ENCODE measurements around the gene GZF1. TPM values are rescaled to one million over a fixed set of nuclear protein-coding genes. Genes with fewer than 3 reads are reported as not detected.
A peak's percentile ranks its signal among the peaks of the same experiment; 100 is the strongest.
"Not testable (repeated sequence)": the region's sequence is repeated elsewhere in the genome, so short reads cannot be mapped to it uniquely, and the experiment has no call there.

Gene GZF1
- total and polyA plus RNA-seq, 7 experiments from 2014 or later, result 1.4 to 44.0 (median 14.9) TPM

GRCh38 chr20:23341073-23341472, 20.9 kb upstream of the GZF1 start:
- CTCF ChIA-PET, result interaction anchor here (0.7 to 1.4 kb wide), 4 partner anchors 9 to 1001 kb away, joined by 3 to 4 read pairs (median 3); partner anchors contain the start of gene NXT1
- no peaks in the 10 kb centered on the region for H3K36me3 ChIP-seq (ENCODE audit: control insufficient read depth in 2 of 3, insufficient read depth in 3 of 3, low read length in 3 of 3)
- no peak overlapping the region for H3K27ac ChIP-seq (ENCODE audit: low read depth, low read length)
- peaks cover 0 to 11% (median 0%) of the 10 kb centered on the region in 7 donors for H3K4me1 Mint-ChIP-seq
- no peak overlapping the region for H3K27ac Mint-ChIP-seq
- POLR2A ChIA-PET, result no interaction called here
- H3K27me3 ChIP-seq (ENCODE audit: control insufficient read depth in 2 of 2, insufficient read depth in 2 of 2, low read length in 2 of 2), result no peaks in the 10 kb centered on the region
- DNase-seq, result no peak
- peaks cover 0 to 4% (median 0%) of the 10 kb centered on the region in 5 donors for H3K27me3 Mint-ChIP-seq
- no peaks in the 10 kb centered on the region for H3K4me1 ChIP-seq (ENCODE audit: control insufficient read depth in 2 of 2, insufficient read depth in 2 of 2, low read length in 2 of 2)
- H3K4me3 ChIP-seq (ENCODE audit: low read length), result no peak overlapping the region
- H3K4me3 Mint-ChIP-seq, result no peak overlapping the region
- ATAC-seq, result no peak
- no peaks in the 10 kb centered on the region for H3K9me3 Mint-ChIP-seq
- no peaks in the 10 kb centered on the region for H3K9me3 ChIP-seq (ENCODE audit: control insufficient read depth in 2 of 3, low read length in 3 of 3)
- intact Hi-C loops (cut with micrococcal nuclease), result loop anchor here (10.0 kb wide), 2 partner anchors 286 to 1006 kb away; no protein-coding TSS in a partner anchor
- no peaks in the 10 kb centered on the region for H3K36me3 Mint-ChIP-seq

- H3K4me1 Mint-ChIP-seq, result peaks cover 0 to 4% (median 0%) of the 10 kb centered on the region in 7 donors
- no peaks in the 10 kb centered on the region for H3K36me3 ChIP-seq (ENCODE audit: control insufficient read depth in 2 of 3, insufficient read depth in 3 of 3, low read length in 3 of 3)
- H3K27ac ChIP-seq (ENCODE audit: low read depth, low read length), result no peak overlapping the region
- POLR2A ChIA-PET, result no interaction called here
- intact Hi-C loops (cut with micrococcal nuclease), result loop anchor here (10.0 kb wide), 2 partner anchors 289 to 1009 kb away; no protein-coding TSS in a partner anchor
- H3K27ac Mint-ChIP-seq, result no peak overlapping the region
- no peaks in the 10 kb centered on the region for H3K36me3 Mint-ChIP-seq
- DNase-seq, result no peak
- CTCF ChIA-PET, result no interaction called here
- no peak overlapping the region for H3K4me3 Mint-ChIP-seq
- H3K27me3 Mint-ChIP-seq, result peaks cover 0 to 4% (median 0%) of the 10 kb centered on the region in 5 donors
- no peaks in the 10 kb centered on the region for H3K9me3 Mint-ChIP-seq
- H3K27me3 ChIP-seq (ENCODE audit: control insufficient read depth in 2 of 2, insufficient read depth in 2 of 2, low read length in 2 of 2), result no peaks in the 10 kb centered on the region
- H3K4me1 ChIP-seq (ENCODE audit: control insufficient read depth in 2 of 2, insufficient read depth in 2 of 2, low read length in 2 of 2), result no peaks in the 10 kb centered on the region
- no peak for ATAC-seq
- no peak overlapping the region for H3K4me3 ChIP-seq (ENCODE audit: low read length)
- H3K9me3 ChIP-seq (ENCODE audit: control insufficient read depth in 2 of 3, low read length in 3 of 3), result no peaks in the 10 kb centered on the region
Measured at GRCh38 chr20:23343590-23343989, 18.4 kb upstream of the GZF1 start.

GRCh38 chr20:23344336-23344735, 17.6 kb upstream of the GZF1 start:
- H3K4me1 ChIP-seq (ENCODE audit: control insufficient read depth in 2 of 2, insufficient read depth in 2 of 2, low read length in 2 of 2), result peaks cover 3 to 5% of the 10 kb centered on the region in 2 donors
- H3K9me3 ChIP-seq (ENCODE audit: control insufficient read depth in 2 of 3, low read length in 3 of 3), result no peaks in the 10 kb centered on the region
- Mint-ChIP-seq H3K4me3 (no peak overlapping the region), H3K36me3 (no peaks in the 10 kb centered on the region), H3K27me3 (peaks cover 0 to under 1% (median 0%) of the 10 kb centered on the region in 5 donors), H3K9me3 (no peaks in the 10 kb centered on the region), H3K27ac (no peak overlapping the region), H3K4me1 (peaks cover 0 to 10% (median 3%) of the 10 kb centered on the region in 7 donors)
- ChIA-PET CTCF (no interaction called here), POLR2A (no interaction called here)
- no peak overlapping the region for H3K27ac ChIP-seq (ENCODE audit: low read depth, low read length)
- ATAC-seq (no peak), DNase-seq (no peak)
- H3K36me3 ChIP-seq (ENCODE audit: control insufficient read depth in 2 of 3, insufficient read depth in 3 of 3, low read length in 3 of 3), result no peaks in the 10 kb centered on the region
- no peak overlapping the region for H3K4me3 ChIP-seq (ENCODE audit: low read length)
- no peaks in the 10 kb centered on the region for H3K27me3 ChIP-seq (ENCODE audit: control insufficient read depth in 2 of 2, insufficient read depth in 2 of 2, low read length in 2 of 2)
- intact Hi-C loops (cut with micrococcal nuclease), result loop anchor here (10.0 kb wide), 2 partner anchors 290 to 1010 kb away; no protein-coding TSS in a partner anchor

GRCh38 chr20:23346002-23346401, 16.0 kb upstream of the GZF1 start:
- ATAC-seq (no peak), DNase-seq (no peak)
- Mint-ChIP-seq H3K36me3 (no peaks in the 10 kb centered on the region), H3K4me1 (peaks cover 0 to 14% (median 12%) of the 10 kb centered on the region in 7 donors), H3K9me3 (no peaks in the 10 kb centered on the region), H3K27ac (no peak overlapping the region), H3K27me3 (peaks cover 0 to 2% (median 0%) of the 10 kb centered on the region in 5 donors), H3K4me3 (no peak overlapping the region)
- H3K36me3 ChIP-seq (ENCODE audit: control insufficient read depth in 2 of 3, insufficient read depth in 3 of 3, low read length in 3 of 3), result peaks cover 0 to 7% (median 0%) of the 10 kb centered on the region in 3 experiments
- no peaks in the 10 kb centered on the region for H3K9me3 ChIP-seq (ENCODE audit: control insufficient read depth in 2 of 3, low read length in 3 of 3)
- ChIA-PET POLR2A (interaction anchor here (1.1 kb wide), 1 partner anchor 76 kb away, joined by 3 read pairs; no protein-coding TSS in a partner anchor), CTCF (no interaction called here)
- intact Hi-C loops (cut with micrococcal nuclease), result loop anchor here (10.0 kb wide), 2 partner anchors 291 to 1011 kb away; no protein-coding TSS in a partner anchor
- H3K27ac ChIP-seq (ENCODE audit: low read depth, low read length), result no peak overlapping the region
- H3K4me1 ChIP-seq (ENCODE audit: control insufficient read depth in 2 of 2, insufficient read depth in 2 of 2, low read length in 2 of 2), result peaks cover 6 to 7% of the 10 kb centered on the region in 2 donors
- H3K27me3 ChIP-seq (ENCODE audit: control insufficient read depth in 2 of 2, insufficient read depth in 2 of 2, low read length in 2 of 2), result no peaks in the 10 kb centered on the region
- H3K4me3 ChIP-seq (ENCODE audit: low read length), result no peak overlapping the region

GRCh38 chr20:23347791-23348190, 14.2 kb upstream of the GZF1 start:
- Histone ChIP-seq H3K27me3 (ENCODE audit: control insufficient read depth in 2 of 2, insufficient read depth in 2 of 2, low read length in 2 of 2) (no peaks in the 10 kb centered on the region), H3K9me3 (ENCODE audit: control insufficient read depth in 2 of 3, low read length in 3 of 3) (no peaks in the 10 kb centered on the region), H3K4me1 (ENCODE audit: control insufficient read depth in 2 of 2, insufficient read depth in 2 of 2, low read length in 2 of 2) (peaks cover 19 to 20% of the 10 kb centered on the region in 2 donors), H3K36me3 (ENCODE audit: control insufficient read depth in 2 of 3, insufficient read depth in 3 of 3, low read length in 3 of 3) (peaks cover 0 to 9% (median 0%) of the 10 kb centered on the region in 3 experiments), H3K27ac (ENCODE audit: low read depth, low read length) (no peak overlapping the region), H3K4me3 (ENCODE audit: low read length) (no peak overlapping the region)
- H3K4me1 Mint-ChIP-seq, result peaks cover 8 to 27% (median 24%) of the 10 kb centered on the region in 7 donors
- H3K9me3 Mint-ChIP-seq, result no peaks in the 10 kb centered on the region
- ChIA-PET POLR2A (no interaction called here), CTCF (interaction anchor here (1.7 kb wide), 1 partner anchor 11 kb away, joined by 6 read pairs; no protein-coding TSS in a partner anchor)
- no peak overlapping the region for H3K4me3 Mint-ChIP-seq
- ATAC-seq (no peak), DNase-seq (no peak)
- H3K27me3 Mint-ChIP-seq, result peaks cover 0 to 2% (median 0%) of the 10 kb centered on the region in 5 donors
- H3K36me3 Mint-ChIP-seq, result no peaks in the 10 kb centered on the region
- H3K27ac Mint-ChIP-seq, result peak overlapping the region in 7 of 9 donors; percentile 43 to 100 (median 72)
- intact Hi-C loops (cut with micrococcal nuclease), result loop anchor here (2.0 to 10.0 kb wide), 3 partner anchors 15 to 1013 kb away; partner anchors contain the start of gene GZF1 (in 1 of the 2)

GRCh38 chr20:23348510-23348909, 13.5 kb upstream of the GZF1 start:
- peaks cover 19 to 20% of the 10 kb centered on the region in 2 donors for H3K4me1 ChIP-seq (ENCODE audit: control insufficient read depth in 2 of 2, insufficient read depth in 2 of 2, low read length in 2 of 2)
- peak overlapping the region; percentile 51 to 100 (median 98) for H3K27ac Mint-ChIP-seq
- H3K27me3 Mint-ChIP-seq; ATAC-seq; POLR2A ChIA-PET; H3K36me3 Mint-ChIP-seq; H3K4me3 ChIP-seq (ENCODE audit: low read length); H3K9me3 ChIP-seq (ENCODE audit: control insufficient read depth in 2 of 3, low read length in 3 of 3); H3K27me3 ChIP-seq (ENCODE audit: control insufficient read depth in 2 of 2, insufficient read depth in 2 of 2, low read length in 2 of 2); H3K36me3 ChIP-seq (ENCODE audit: control insufficient read depth in 2 of 3, insufficient read depth in 3 of 3, low read length in 3 of 3); H3K9me3 Mint-ChIP-seq: not testable (repeated sequence)
- peaks cover 12 to 31% (median 26%) of the 10 kb centered on the region in 7 donors for H3K4me1 Mint-ChIP-seq
- CTCF ChIA-PET, result interaction anchor here (1.7 to 3.0 kb wide), 2 partner anchors 10 to 73 kb away, joined by 6 to 22 read pairs; partner anchors contain the start of gene NAPB
- H3K4me3 Mint-ChIP-seq, result peak overlapping the region in 4 of 10 donors; percentile 25 to 84 (median 36)
- H3K27ac ChIP-seq (ENCODE audit: low read depth, low read length), result peak overlapping the region; percentile 99
- intact Hi-C loops (cut with micrococcal nuclease), result loop anchor here (2.0 to 10.0 kb wide), 3 partner anchors 14 to 1014 kb away; partner anchors contain the start of gene GZF1 (in 1 of the 2)
- DNase-seq, result peak in 1 of 9 donors; percentile 2
